ENCODE data around the gene IFNAR1. TPM values are rescaled to one million over a fixed set of nuclear protein-coding genes. Genes with fewer than 3 reads are reported as not detected.

The IFNAR1 gene
- polyA plus RNA-seq, 1 donor from 2014 or later, result 15.5 TPM

- TF ChIP-seq TAF1 (IDR thresholded peaks at IDR 0.05; ENCODE audit: low read depth) (no peak), POLR2AphosphoS5 (IDR thresholded peaks at IDR 0.05) (no peak), MXI1 (conservative IDR thresholded peaks at IDR 0.05; ENCODE audit: poor library complexity, severe bottlenecking) (no peak), EZH2 (IDR thresholded peaks at IDR 0.05; ENCODE audit: borderline replicate concordance, insufficient read depth, low read length, poor library complexity, severe bottlenecking) (no peak), EP300 (conservative IDR thresholded peaks at IDR 0.05; ENCODE audit: poor library complexity, severe bottlenecking) (no peak), RAD21 (conservative IDR thresholded peaks at IDR 0.05) (no peak)
- TF ChIP-seq, protein P1, sequence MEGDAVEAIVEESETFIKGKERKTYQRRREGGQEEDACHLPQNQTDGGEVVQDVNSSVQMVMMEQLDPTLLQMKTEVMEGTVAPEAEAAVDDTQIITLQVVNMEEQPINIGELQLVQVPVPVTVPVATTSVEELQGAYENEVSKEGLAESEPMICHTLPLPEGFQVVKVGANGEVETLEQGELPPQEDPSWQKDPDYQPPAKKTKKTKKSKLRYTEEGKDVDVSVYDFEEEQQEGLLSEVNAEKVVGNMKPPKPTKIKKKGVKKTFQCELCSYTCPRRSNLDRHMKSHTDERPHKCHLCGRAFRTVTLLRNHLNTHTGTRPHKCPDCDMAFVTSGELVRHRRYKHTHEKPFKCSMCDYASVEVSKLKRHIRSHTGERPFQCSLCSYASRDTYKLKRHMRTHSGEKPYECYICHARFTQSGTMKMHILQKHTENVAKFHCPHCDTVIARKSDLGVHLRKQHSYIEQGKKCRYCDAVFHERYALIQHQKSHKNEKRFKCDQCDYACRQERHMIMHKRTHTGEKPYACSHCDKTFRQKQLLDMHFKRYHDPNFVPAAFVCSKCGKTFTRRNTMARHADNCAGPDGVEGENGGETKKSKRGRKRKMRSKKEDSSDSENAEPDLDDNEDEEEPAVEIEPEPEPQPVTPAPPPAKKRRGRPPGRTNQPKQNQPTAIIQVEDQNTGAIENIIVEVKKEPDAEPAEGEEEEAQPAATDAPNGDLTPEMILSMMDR (IDR thresholded peaks at IDR 0.05; ENCODE audit: poor library complexity, severe bottlenecking), result no peak
- Histone ChIP-seq H3K27ac (ENCODE audit: low read length) (no peak overlapping the region), H3K36me3 (ENCODE audit: insufficient read depth, low read length) (no peaks in the 10 kb centered on the region), H3K4me2 (ENCODE audit: low read length) (no peak overlapping the region), H3K9ac (ENCODE audit: low read length) (no peak overlapping the region), H3K9me3 (ENCODE audit: low read length) (no peaks in the 10 kb centered on the region), H3K9me2 (ENCODE audit: insufficient read depth, low read length) (no peaks in the 10 kb centered on the region), H3K79me2 (replicated peaks; ENCODE audit: insufficient read depth, low read length) (peaks cover 13% of the 10 kb centered on the region), H2AFZ (ENCODE audit: low read depth, low read length) (no peak overlapping the region), H3F3A (ENCODE audit: insufficient read depth, low read length, poor library complexity, severe bottlenecking) (no peaks in the 10 kb centered on the region), H3K4me3 (ENCODE audit: low read length) (no peak overlapping the region), H3K27me3 (ENCODE audit: insufficient read depth, low read depth, low read length) (no peaks in the 10 kb centered on the region), H4K20me1 (ENCODE audit: insufficient read depth) (no peaks in the 10 kb centered on the region)
Observed at GRCh38 chr21:33406493-33406892, 81.7 kb downstream of the IFNAR1 start.

Other genes with a start within 250 kb of the IFNAR1 start
- 3.2 and 10.3 TPM in 2 replicates for gene IFNAR2, start 95.0 kb upstream of the IFNAR1 start, polyA plus RNA-seq
- gene IL10RB, start 58.6 kb upstream of the IFNAR1 start, polyA plus RNA-seq, result 0.38 and 6.0 TPM in 2 replicates
- 57.2 and 70.0 TPM in 2 replicates for gene IFNGR2, start 78.4 kb downstream of the IFNAR1 start, polyA plus RNA-seq
- gene TMEM50B, start 155.0 kb downstream of the IFNAR1 start, polyA plus RNA-seq, result 69.4 and 71.8 TPM in 2 replicates
- gene DNAJC28, start 166.7 kb downstream of the IFNAR1 start, polyA plus RNA-seq, result 5.5 and 6.0 TPM in 2 replicates
- 87.5 and 107 TPM in 2 replicates for gene GART, start 217.1 kb downstream of the IFNAR1 start, polyA plus RNA-seq
- gene SON, start 218.1 kb downstream of the IFNAR1 start, polyA plus RNA-seq, result 121 and 123 TPM in 2 replicates